Peyer's patch (tissue), 4 donors: Measurements from ENCODE around the gene ASB3. TPM values are rescaled to one million over a fixed set of nuclear protein-coding genes. Genes with fewer than 3 reads are reported as not detected.

Experiments used
- DNase-seq, 3 donors: peaks; one replicate each; pipeline ENCODE4 v3.0.0-alpha.2; 2017 to 2019
- H3K27ac ChIP-seq, 4 donors: fragments of 200-600 bp; sonication (generic); one replicate each; pipeline ENCODE4 v1.5.1; 2016 to 2019
- H3K27me3 ChIP-seq, 2 donors: fragments of 200-600 bp; sonication (generic); one replicate each; pipeline ENCODE4 v1.5.1; 2019
- H3K36me3 ChIP-seq, 3 donors: fragments of 200-600 bp; sonication (generic); one replicate each; pipeline ENCODE4 v1.5.1; 2016 to 2019
- H3K4me1 ChIP-seq, 4 donors: fragments of 200-600 bp; sonication (generic); one replicate each; pipeline ENCODE4 v1.5.1; 2016 to 2019
- H3K4me3 ChIP-seq, 4 donors: fragments of 200-600 bp; sonication (generic); 1 replicate in 3 of 4; 2 replicates in 1 of 4; pipeline ENCODE4 v1.5.1; 2016 to 2019; ENCODE audit warnings: mild to moderate bottlenecking in 1 of 4
- H3K9me3 ChIP-seq, 4 donors: fragments of 200-600 bp; sonication (generic); one replicate each; pipeline ENCODE4 v1.5.1; 2016 to 2019; ENCODE audit warnings: mild to moderate bottlenecking in 1 of 4
- POLR2A ChIP-seq, 2 donors: fragments of 450-650 bp; IDR thresholded peaks; one replicate each; pipeline ENCODE4 v1.5.1; 2017; ENCODE audit warnings: antibody characterized with exemption in 2 of 2, mild to moderate bottlenecking in 2 of 2, moderate library complexity in 2 of 2
- total RNA-seq, 4 donors: library from RNA; depleted of rRNA; stranded (reverse); fragments of >200 nt; gene quantifications; one replicate each; pipeline ENCODE4 v1.1.0, GENCODE V29; 2016
- TF ChIP-seq, protein P1 (sequence below), 6 experiments: fragments of 450-650 bp in 4 of 6; fragments of 200-600 bp in 2 of 6; sonication (generic) in 1 of 6; IDR thresholded peaks; one replicate each; pipeline ENCODE4 v1.5.1; 2017 to 2019; ENCODE audit warnings: antibody characterized with exemption in 6 of 6, mild to moderate bottlenecking in 3 of 6, moderate library complexity in 1 of 6

ASB3 gene
- total RNA-seq, 4 donors from 2014 or later: 11.7 to 30.5 (median 18.3) TPM

DNA sequence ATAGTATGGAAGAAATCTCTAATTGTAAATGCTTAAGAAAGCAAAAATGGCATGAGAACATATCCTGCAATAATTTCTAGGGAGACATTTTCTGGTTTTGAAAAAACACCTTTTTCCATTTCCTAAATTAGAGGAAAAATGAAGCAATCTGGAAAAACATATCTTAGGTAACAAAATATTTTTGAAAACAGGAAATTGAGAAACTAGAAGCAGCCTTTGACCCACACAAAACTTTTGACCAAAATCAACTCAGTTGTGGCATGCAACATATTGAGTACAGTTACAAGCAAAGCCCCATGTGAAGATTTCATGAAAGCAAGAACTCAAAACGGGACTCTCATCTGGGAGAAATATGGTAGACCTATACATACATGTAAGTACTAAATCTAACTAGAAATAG is 47.7 kb downstream of the ASB3 start:
- no peak overlapping the region for H3K4me3 ChIP-seq
- DNase-seq: no peak
- no peak for TF ChIP-seq POLR2A (IDR thresholded peaks at IDR 0.05)
- TF ChIP-seq, protein P1, sequence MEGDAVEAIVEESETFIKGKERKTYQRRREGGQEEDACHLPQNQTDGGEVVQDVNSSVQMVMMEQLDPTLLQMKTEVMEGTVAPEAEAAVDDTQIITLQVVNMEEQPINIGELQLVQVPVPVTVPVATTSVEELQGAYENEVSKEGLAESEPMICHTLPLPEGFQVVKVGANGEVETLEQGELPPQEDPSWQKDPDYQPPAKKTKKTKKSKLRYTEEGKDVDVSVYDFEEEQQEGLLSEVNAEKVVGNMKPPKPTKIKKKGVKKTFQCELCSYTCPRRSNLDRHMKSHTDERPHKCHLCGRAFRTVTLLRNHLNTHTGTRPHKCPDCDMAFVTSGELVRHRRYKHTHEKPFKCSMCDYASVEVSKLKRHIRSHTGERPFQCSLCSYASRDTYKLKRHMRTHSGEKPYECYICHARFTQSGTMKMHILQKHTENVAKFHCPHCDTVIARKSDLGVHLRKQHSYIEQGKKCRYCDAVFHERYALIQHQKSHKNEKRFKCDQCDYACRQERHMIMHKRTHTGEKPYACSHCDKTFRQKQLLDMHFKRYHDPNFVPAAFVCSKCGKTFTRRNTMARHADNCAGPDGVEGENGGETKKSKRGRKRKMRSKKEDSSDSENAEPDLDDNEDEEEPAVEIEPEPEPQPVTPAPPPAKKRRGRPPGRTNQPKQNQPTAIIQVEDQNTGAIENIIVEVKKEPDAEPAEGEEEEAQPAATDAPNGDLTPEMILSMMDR (IDR thresholded peaks at IDR 0.05): no peak
- no peaks in the 10 kb centered on the region for H3K9me3 ChIP-seq
- no peaks in the 10 kb centered on the region for H3K4me1 ChIP-seq
- H3K27me3 ChIP-seq: no peaks in the 10 kb centered on the region
- no peak overlapping the region for H3K27ac ChIP-seq
- H3K36me3 ChIP-seq: no peaks in the 10 kb centered on the region

DNA sequence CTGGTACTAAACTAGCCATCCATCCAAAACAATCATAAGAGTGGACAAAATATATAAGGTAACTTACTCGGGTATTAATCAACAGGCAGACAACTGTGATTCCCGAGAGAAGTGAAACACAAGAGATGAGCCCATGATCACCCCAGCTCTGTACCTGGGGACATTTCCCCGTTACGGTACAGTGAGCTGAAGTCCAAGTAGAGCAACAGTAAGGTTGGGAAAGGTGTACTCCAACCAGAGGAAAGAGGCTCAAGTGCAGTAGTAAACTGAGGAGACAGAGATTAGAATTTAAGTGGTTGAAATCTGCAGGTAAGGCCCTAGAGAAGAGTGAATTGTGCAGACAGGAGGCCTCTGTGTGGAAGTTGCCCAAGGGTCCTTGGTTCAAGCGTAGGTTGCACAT is 49.7 kb downstream of the ASB3 start:
- no peak overlapping the region for H3K4me3 ChIP-seq
- no peak for DNase-seq
- no peaks in the 10 kb centered on the region for H3K36me3 ChIP-seq
- H3K4me1 ChIP-seq: no peaks in the 10 kb centered on the region
- no peak for TF ChIP-seq POLR2A (IDR thresholded peaks at IDR 0.05)
- TF ChIP-seq, protein P1 (IDR thresholded peaks at IDR 0.05): no peak
- H3K9me3 ChIP-seq: no peaks in the 10 kb centered on the region
- no peaks in the 10 kb centered on the region for H3K27me3 ChIP-seq
- H3K27ac ChIP-seq: no peak overlapping the region

DNA sequence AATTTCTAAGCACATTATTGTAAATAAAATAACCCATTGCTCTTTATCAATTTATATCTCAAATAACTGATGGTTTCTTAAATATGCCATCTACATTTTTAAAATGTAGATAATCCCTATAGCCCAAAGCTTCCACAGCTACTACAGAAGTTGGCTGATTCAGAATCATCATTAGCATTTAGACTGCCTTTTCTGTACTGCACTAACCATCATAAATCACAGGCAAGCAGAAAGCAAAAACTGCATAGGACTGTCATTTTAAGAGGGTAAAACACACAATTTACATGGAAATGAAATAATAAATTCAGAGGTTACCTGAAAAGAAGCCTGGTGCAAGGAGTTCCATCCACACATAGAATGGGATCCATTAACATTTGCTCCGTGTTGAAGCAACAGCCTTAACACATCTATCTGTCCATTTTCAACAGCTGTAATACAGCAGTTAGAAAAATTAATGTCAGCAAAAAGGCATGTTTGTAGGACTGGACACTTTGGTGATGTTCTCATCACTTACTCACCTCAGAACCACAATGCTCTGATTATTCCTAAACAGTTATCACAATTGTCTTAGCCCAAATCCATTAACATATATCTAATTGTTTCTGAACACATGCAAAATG is 57.5 kb downstream of the ASB3 start:
- TF ChIP-seq, protein P1 (IDR thresholded peaks at IDR 0.05): no peak
- TF ChIP-seq POLR2A (IDR thresholded peaks at IDR 0.05): no peak

GRCh38 chr2:53727921-53728320 is 58.8 kb downstream of the ASB3 start:
- no peak overlapping the region for H3K27ac ChIP-seq
- no peak for TF ChIP-seq POLR2A (IDR thresholded peaks at IDR 0.05)
- TF ChIP-seq, protein P1 (IDR thresholded peaks at IDR 0.05): no peak
- no peaks in the 10 kb centered on the region for H3K4me1 ChIP-seq
- no peaks in the 10 kb centered on the region for H3K27me3 ChIP-seq
- no peaks in the 10 kb centered on the region for H3K9me3 ChIP-seq
- no peak overlapping the region for H3K4me3 ChIP-seq
- no peak for DNase-seq
- peaks cover 0 to 7% (median 0%) of the 10 kb centered on the region in 3 donors for H3K36me3 ChIP-seq

More for the DNA sequence above, 57.5 kb downstream of the ASB3 start:
- Histone ChIP-seq H3K27ac (no peak overlapping the region), H3K4me1 (no peaks in the 10 kb centered on the region), H3K4me3 (no peak overlapping the region), H3K9me3 (no peaks in the 10 kb centered on the region), H3K36me3 (peaks cover 0 to 7% (median 0%) of the 10 kb centered on the region in 3 donors), H3K27me3 (no peaks in the 10 kb centered on the region)
- DNase-seq: no peak

DNA sequence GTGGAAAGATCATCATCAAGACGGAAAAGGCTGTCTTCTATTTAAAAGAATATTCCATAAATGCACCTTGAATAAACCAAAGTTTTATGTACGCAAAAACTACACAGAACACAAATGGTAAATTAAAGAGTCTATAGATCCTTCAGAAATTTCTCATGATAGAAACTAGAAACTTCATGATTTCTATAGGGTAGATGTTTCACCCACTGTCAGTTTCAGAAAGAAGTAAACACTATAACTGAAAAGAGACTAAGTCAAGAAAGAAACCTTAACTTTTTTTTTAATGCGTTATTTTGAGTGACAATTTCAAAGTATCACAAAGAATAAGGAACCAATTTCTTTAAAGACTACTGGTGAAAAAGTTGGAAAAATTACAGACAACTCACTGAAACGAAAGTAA is 61.1 kb downstream of the ASB3 start:
- no peaks in the 10 kb centered on the region for H3K9me3 ChIP-seq
- peaks cover 0 to 5% (median 0%) of the 10 kb centered on the region in 3 donors for H3K36me3 ChIP-seq

More for the DNA sequence above, 61.1 kb downstream of the ASB3 start:
- TF ChIP-seq, protein P1 (IDR thresholded peaks at IDR 0.05): no peak
- no peak for TF ChIP-seq POLR2A (IDR thresholded peaks at IDR 0.05)
- no peak for DNase-seq
- Histone ChIP-seq H3K27me3 (no peaks in the 10 kb centered on the region), H3K4me1 (no peaks in the 10 kb centered on the region), H3K4me3 (no peak overlapping the region), H3K27ac (no peak overlapping the region)
